HG03108 (cell line): ENCODE data around the gene TFPI.

Source experiments
- ATAC-seq: cut with Tn5 transposase; IDR thresholded peaks from one replicate; pipeline ENCODE4 v1.9.1; 2021; ENCODE audit warnings: moderate library complexity; ENCODE audit not compliant: unreplicated experiment

Gene TFPI

GRCh38 chr2:187470698-187471097, 83.5 kb downstream of the TFPI start:
- ATAC-seq, result no peak

- ATAC-seq, result no peak
These were observed 84.7 kb downstream of the TFPI start for GRCh38 chr2:187469538-187469937.

DNA sequence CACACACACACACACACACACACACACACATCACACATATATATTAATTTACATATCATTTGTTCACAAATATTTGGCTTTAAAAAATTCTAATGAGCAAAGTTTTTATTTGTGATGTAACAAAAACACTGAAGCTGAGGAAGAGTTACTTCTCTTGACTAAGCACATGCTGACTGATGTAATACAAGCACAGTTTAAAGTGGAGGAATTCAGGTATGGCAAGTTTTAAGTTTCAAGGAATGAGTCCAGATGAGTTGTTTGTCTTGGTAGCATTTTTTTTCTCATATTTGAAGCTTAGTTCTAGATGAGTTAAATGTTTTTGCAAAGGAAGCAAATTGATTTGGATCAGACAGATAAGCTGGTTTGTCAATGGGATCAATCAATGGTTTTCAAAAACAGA, 86.0 kb downstream of the TFPI start:
- no peak for ATAC-seq

- ATAC-seq, result no peak
These were observed 88.0 kb downstream of the TFPI start for GRCh38 chr2:187466129-187466792.

DNA sequence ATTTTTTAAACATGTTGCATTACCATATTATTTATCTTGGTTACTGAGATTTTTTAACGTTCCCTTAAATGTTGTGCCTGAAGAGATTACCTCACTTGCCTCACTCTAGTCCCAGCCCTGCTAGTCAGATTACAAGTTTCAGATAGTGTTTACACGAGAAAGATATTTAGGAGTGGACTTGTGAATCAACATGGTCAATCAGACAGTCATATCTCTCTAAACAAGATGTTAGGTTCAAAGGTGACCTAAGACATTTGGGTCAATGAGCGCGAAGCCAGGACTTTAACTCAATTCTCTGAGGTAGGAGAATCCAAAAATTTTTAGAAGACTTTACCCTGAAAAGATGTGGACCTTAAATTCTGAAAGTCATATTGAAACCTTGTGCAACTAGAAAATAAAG, 91.4 kb downstream of the TFPI start:
- no peak for ATAC-seq

DNA sequence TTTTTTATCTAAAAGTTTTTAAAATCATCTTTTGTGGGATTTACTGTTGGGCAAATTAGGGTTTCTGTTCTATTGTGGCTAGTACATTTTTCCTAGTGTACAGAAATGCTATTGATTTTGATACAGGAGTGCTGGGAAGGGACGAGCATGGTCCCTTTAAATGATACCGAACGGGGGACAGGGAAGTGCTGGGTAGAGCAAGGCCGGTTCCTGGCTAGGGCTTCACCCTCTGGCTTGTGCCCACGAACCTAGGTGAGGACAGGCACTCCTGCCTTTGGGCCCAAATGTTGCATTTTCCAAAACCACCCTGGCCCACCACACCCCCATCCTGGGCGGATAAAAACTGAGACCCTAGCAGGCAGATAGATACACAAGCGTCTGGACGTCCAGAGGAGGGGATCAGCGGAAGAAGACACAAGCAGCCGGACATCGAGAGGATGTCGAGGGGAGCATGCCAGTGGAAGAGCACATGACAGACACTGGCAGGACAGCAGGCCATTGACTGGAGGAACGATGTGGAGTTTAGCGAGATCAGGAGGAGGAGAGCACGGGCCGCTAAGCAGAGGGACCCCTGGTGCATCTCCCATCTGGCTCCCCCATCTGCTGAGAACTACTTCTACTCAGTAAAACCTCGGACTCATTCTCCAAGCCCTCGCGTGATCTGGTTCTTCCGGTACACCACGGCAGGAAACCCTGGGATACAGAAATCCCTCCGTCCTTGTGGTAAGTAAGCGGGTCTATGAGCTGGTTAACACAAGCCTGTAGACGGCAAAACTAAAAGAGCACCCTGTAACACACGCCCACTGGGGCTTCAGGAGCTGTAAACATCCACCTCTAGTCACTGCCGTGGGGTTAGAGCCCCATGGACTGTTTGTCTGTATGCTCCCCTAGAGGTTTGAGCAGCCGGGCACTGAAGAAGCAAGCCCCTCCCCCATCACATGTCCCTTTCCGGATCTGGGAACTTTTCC, 92.7 kb downstream of the TFPI start:
- ATAC-seq, result no peak

- ATAC-seq, result no peak
These were observed 95.0 kb downstream of the TFPI start for GRCh38 chr2:187459256-187459655.

DNA sequence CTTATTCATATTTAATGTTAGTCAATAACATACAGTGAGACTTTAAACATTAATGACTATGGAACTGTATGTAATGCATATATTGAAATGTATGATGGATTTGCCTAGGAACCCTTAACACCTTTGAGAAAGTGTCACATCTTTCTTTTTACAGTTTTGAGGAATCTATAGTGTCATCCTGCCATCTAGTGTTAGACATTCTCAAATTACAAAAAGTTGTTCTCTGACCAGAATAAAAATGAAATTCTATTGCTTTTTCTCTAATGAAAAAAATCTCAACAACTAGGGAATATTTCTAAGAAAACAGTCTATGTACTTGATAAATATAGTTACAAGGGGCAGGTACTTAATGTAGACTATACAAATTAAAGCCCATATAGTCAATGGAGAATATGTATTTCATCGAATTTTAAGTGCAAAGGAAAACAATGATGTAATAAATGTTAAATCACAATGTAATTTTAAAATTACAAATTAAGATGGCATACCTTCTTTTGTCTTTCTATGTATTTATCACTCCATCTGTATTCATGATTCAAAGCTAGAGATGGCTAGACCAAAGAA, 101.1 kb downstream of the TFPI start:
- ATAC-seq, result no peak

GRCh38 chr2:187451510-187451909, 102.7 kb downstream of the TFPI start:
- no peak for ATAC-seq

DNA sequence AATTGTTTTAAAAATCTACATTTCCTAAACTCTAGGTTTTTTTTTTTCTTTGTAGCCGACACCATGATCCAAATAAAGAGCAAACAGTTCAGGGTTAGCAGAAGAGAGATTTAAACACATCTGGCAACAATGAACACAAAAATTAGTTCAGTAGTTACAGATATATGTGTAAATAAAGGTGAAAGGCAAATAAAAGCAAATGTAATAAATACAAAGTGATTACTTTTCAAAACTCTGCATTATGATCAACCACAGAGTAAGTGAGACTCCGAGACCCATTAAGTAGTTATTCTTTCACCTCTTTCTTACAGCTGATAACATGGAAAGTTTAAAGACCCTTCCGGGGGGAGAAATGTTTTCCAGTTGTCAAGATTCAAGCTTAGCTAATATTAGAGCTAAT, 106.9 kb downstream of the TFPI start:
- no peak for ATAC-seq

- no peak for ATAC-seq
These were observed 107.5 kb downstream of the TFPI start for GRCh38 chr2:187446711-187447110.

DNA sequence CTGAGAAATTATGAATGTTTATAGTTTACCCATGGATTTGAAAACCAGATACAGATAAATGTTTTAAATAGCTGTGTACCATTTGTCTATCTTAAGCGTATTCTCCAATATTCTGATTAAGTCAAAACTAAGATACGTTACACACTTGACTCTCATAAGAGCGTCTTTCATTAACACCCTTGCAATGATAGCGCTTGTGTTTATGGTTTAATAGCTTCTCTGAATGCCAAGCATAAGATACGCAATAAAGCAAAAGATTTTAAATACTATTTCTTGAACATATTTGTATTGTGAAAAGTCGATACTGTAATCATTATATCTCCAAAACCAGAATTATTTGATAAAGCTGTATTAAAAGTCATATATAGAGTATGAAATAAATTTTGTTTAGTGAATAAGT, 109.2 kb downstream of the TFPI start:
- ATAC-seq, result no peak

DNA sequence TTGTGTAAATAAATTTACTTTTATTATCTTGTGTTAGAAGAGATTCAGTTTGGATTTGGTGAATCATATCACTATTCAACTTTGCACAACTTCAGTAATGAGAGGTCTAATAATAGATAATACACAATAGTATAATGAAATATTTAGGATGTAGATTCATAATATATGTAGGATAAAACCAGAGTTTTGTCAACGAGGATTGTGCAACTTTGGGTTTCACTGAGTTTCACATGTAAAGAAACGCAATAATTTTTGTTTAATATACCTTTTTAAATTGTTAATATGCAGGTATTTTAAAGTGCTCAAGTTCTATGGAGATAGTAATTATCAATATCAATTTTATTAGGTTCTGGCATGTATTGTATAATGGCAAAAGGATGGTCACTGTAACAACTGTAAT, 111.5 kb downstream of the TFPI start:
- no peak for ATAC-seq

GRCh38 chr2:187442378-187442777, 111.9 kb downstream of the TFPI start:
- ATAC-seq, result no peak

GRCh38 chr2:187440101-187440675, 114.0 kb downstream of the TFPI start:
- no peak for ATAC-seq

GRCh38 chr2:187438455-187438854, 115.8 kb downstream of the TFPI start:
- no peak for ATAC-seq

GRCh38 chr2:187435756-187436155, 118.5 kb downstream of the TFPI start:
- no peak for ATAC-seq

DNA sequence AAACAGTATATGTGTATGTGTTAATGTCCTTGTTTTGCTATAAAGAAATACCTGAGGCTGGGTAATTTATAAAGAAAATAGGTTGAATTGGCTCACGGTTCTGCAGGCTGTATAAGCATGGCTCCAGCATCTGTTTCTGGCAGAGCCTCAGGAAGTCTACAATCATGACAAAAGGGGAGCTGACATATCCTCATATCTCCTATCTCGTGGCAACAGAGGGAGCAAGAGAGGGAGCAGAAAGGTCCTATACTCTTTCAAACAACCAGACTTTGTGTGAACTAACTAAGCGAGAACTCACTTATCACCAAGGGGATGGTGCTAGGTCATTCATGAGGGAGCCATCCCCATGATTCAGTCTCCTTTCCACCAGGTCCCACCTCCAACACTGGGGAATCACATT, 119.2 kb downstream of the TFPI start:
- ATAC-seq, result no peak

- ATAC-seq, result no peak
These were observed 119.9 kb downstream of the TFPI start for GRCh38 chr2:187434342-187434785.

- no peak for ATAC-seq
These were observed 122.3 kb downstream of the TFPI start for GRCh38 chr2:187431911-187432310.

DNA sequence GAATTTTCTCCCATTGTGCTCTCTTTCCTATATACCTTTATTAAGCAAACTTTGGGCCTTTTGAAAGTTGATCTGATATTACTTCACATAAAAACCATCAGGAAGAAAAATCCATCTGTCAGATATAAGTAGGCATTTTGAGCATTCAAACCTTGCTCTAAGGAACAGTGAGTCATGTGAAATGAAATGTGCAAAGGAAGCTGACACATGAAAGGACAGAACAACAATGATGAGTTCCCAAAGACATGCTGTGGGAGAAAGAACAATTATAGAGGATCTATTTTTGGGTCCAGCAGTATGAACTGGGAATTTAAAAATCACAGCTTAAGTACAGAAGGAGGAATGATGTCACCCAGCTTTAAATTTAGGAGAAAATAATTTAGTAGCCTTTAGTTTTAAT, 124.2 kb downstream of the TFPI start:
- ATAC-seq, result no peak

GRCh38 chr2:187424146-187424545, 130.1 kb downstream of the TFPI start:
- ATAC-seq, result no peak
